ENCODE measurements around the gene DNTTIP2.
"Not testable (repeated sequence)": the region's sequence is repeated elsewhere in the genome, so short reads cannot be mapped to it uniquely, and the experiment has no call there.

The DNTTIP2 gene, protein sequence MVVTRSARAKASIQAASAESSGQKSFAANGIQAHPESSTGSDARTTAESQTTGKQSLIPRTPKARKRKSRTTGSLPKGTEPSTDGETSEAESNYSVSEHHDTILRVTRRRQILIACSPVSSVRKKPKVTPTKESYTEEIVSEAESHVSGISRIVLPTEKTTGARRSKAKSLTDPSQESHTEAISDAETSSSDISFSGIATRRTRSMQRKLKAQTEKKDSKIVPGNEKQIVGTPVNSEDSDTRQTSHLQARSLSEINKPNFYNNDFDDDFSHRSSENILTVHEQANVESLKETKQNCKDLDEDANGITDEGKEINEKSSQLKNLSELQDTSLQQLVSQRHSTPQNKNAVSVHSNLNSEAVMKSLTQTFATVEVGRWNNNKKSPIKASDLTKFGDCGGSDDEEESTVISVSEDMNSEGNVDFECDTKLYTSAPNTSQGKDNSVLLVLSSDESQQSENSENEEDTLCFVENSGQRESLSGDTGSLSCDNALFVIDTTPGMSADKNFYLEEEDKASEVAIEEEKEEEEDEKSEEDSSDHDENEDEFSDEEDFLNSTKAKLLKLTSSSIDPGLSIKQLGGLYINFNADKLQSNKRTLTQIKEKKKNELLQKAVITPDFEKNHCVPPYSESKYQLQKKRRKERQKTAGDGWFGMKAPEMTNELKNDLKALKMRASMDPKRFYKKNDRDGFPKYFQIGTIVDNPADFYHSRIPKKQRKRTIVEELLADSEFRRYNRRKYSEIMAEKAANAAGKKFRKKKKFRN

DNA sequence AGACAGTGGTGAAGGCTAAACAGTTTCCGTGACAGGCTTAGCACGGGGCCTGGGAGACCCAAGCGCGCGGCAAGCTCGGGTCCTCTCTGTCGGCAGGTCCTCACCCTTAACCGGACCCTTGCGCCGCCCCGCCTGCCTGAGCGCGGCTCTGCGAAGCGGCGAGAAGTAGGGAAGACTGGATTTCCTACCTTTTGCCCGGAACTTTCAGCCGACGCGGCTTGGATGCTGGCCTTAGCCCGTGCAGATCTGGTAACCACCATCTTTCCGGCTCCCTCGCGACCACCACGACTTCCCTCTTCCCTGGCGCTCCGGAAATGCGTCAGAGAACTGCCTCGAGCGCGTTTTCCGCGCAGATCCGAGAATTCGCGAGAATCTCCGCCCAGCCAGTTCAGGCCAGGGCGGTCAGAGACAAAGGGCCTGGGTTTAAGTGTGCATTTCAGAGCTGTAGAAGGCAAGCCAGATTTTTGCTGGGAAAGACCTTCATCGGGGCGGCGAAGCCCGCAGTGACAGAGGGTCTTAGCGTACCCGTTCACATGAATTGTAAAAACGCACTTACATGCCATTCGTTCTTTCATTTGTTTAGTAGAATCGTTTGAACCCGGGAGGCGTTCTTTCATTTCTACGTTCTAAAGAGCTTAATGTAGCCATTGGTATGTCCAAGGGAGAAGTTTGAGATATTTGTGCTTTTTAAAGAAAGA lies at the start of gene DNTTIP2:
DNTTIP2 (minus strand) TSS at position 318 of the 698 bp plus-strand sequence; CDS start at position 260, 58 bp downstream.
- peak; percentile 89 for DNase-seq

- DNase-seq = no peak
Observed at GRCh38 chr1:93925206-93925605, 46.2 kb upstream of the DNTTIP2 start.

DNA sequence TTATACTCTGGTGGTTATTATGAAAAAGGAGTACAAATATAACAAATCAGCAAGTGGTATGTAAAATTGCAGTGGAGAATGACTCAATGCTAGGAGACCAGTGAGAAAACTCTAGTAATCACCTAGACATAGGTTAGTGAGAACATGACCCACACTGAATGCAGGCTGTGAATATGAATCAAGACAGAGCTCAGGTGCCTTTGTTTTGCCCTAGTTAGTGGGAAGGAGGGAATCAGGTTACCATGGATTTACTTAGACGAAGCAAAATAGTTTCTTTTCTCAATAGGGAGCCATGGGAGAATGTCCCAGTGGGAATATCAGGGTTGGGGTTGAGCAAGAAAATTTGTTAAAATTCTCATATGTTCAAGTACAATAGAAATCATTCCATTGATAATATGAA lies 40.8 kb upstream of the DNTTIP2 start:
- DNase-seq = no peak

- no peak for DNase-seq
Observed at GRCh38 chr1:93917302-93917701, 38.3 kb upstream of the DNTTIP2 start.

GRCh38 chr1:93910880-93911279 lies 31.9 kb upstream of the DNTTIP2 start:
- not testable (repeated sequence) for DNase-seq

GRCh38 chr1:93910305-93910704 lies 31.3 kb upstream of the DNTTIP2 start:
- DNase-seq = no peak

GRCh38 chr1:93909146-93910050 lies 30.4 kb upstream of the DNTTIP2 start, which contains the start of gene GCLM:
GCLM (minus strand) TSS chr1:93909430; CDS start chr1:93909163, 267 bp downstream.
- peak; percentile 88 for DNase-seq

- peak; percentile 29 for DNase-seq
Observed at GRCh38 chr1:93908394-93909145, 29.6 kb upstream of the DNTTIP2 start.

DNA sequence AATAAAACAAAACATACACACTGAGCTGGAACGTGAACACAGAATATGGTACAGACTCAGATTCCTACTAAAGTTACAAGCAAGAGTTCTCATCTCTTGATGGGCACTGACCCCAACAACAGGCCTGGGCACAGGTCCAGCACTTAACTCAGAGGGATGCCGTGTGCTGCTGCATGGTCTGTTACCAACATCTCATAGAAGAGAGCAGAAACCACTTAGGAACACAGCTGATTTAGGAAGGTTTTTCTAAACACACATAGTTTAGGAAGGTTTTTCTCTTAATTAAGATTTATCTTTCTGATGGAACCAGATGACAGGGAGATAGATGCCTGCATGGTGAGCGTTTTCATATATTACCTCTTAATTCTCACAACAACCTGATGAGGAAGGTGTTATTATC lies 28.7 kb upstream of the DNTTIP2 start:
- no peak for DNase-seq

DNA sequence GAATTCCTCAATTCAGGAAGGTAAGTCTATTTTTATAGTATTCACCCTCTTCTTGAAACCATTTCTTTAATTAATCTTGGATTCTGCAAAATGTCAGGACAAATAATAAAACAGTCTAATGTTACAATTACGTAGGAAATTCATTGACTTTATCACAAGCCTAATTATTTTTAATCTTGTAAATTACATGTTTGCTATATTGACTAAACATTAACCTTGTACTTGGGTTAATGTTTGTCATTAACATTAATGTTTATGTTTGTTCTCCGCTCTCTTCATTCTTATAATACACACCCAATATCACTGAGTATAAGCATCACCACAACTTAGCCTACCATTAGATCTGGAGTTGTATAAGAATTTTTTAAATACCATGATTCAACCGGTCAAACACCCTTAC lies 27.5 kb upstream of the DNTTIP2 start:
- no peak for DNase-seq

- no peak for DNase-seq
Observed at GRCh38 chr1:93905734-93906133, 26.7 kb upstream of the DNTTIP2 start.

- no peak for DNase-seq
Observed at GRCh38 chr1:93905051-93905450, 26.0 kb upstream of the DNTTIP2 start.

- DNase-seq = no peak
Observed at GRCh38 chr1:93904228-93904627, 25.2 kb upstream of the DNTTIP2 start.

GRCh38 chr1:93900723-93901504 lies 21.9 kb upstream of the DNTTIP2 start:
- DNase-seq = no peak

DNA sequence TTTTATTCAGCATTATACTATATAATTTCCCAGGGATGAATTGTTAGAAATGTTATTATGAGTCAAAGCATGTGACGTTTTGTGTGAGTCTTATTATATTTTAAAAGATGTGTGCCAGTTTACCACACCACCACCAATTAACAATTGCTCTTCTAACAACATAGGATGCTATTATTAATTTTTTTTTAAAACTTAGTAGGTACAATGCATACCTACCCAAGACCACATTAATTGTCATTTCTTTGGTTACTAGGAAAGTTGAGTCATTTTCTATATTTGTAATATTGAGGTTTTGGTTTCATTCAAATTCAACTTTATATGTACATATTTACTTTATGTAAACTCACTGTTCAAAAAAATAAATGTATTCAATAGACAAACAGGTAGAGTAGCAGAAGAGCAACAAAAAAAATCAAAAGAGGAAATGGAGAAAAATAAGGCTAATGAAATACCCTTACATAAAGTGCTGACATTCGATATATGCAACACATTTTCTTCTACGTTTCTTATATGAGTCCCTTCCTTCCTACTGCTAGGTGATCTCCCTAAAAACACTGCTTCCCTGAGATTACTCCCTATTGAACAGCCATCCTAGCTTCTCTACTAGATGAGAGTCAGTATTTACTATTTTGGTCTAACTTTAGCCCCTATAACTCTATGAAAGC lies 20.7 kb upstream of the DNTTIP2 start:
- no peak for DNase-seq

- no peak for DNase-seq
Observed at GRCh38 chr1:93888900-93889299, 9.9 kb upstream of the DNTTIP2 start.

GRCh38 chr1:93882269-93882668 lies 3.3 kb upstream of the DNTTIP2 start:
- DNase-seq = no peak

DNA sequence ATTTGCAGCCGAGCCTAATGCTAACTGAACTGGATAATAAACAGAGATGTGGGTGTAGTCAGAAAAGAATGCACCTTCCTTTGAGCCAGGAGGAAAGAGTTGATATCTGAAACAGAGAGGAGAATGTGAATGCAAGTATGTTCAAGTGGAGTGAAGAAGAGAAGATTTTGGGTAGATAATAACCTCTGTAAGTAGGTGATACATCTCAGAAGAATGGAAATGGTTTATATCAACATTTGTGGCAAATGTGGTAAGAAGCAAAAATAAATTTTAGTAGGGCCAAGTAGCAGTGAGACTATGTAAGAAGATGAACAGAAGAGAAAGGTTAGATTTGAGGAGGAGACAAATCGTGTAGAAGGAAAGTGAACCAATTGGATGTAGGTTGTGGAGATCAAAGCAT lies 1.7 kb upstream of the DNTTIP2 start:
- DNase-seq = no peak

DNA sequence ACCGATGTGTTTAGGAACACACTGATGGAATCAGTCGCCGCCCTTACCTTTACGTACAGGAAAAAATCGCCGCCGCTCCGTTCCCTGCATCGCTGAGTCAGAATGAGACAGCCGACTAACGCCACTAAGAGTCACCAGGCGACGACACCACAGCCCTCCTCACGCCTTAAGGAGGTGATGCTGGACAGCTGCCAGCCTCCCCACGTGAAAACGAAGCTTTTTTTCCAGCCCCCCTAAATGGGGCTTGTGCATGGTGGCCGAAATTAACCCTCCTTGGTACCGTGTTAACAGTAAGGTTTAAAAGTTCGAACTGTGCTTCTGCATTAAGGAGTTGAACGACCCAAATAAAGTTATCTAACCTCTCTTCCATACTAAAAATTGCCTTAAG lies 511 bp downstream of the DNTTIP2 start:
- DNase-seq = no peak

DNA sequence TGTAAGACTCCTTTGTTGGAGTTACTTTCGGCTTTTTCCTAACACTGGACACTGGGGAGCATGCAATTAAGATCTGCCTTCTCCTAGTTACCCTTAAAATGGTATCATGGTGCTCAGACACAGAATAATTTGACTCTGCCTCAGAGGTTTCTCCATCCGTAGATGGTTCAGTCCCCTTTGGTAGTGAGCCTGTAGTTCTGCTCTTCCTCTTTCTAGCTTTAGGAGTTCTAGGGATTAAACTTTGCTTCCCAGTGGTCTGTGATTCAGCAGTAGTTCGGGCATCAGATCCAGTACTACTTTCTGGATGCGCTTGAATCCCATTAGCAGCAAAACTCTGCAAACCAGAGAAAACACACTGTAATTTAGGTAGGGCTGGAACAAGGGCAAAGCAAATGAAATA lies 1.5 kb downstream of the DNTTIP2 start:
- no peak for DNase-seq
